Endothelial cell of umbilical vein (primary cell): ENCODE measurements around the gene ZFP1.

Experiments
- CTCF ChIP-seq, 2 donors: IDR thresholded peaks; 1 replicate in 1 of 2; 2 replicates in 1 of 2; pipeline ENCODE4 v1.5.1; 2011; ENCODE audit warnings: low read length in 2 of 2, mild to moderate bottlenecking in 2 of 2, moderate library complexity in 2 of 2, control low read depth in 1 of 2, inconsistent platforms in 1 of 2, low read depth in 1 of 2; ENCODE audit not compliant: insufficient read depth in 1 of 2; ENCODE audit errors: extremely low read depth in 1 of 2
- EZH2 ChIP-seq: IDR thresholded peaks from 2 replicates; pipeline ENCODE4 v1.6.1; 2012; ENCODE audit warnings: borderline replicate concordance, low read depth, mild to moderate bottlenecking, moderate library complexity, low read length, inconsistent platforms; ENCODE audit not compliant: severe bottlenecking
- JUN ChIP-seq: IDR thresholded peaks from 2 replicates; pipeline ENCODE4 v1.6.1; 2011; ENCODE audit warnings: borderline replicate concordance, low read depth; ENCODE audit not compliant: insufficient read length, insufficient read depth
- MAX ChIP-seq: IDR thresholded peaks from 2 replicates; pipeline ENCODE4 v1.6.1; 2011; ENCODE audit not compliant: insufficient read depth, insufficient read length
- POLR2A ChIP-seq: IDR thresholded peaks from 2 replicates; pipeline ENCODE4 v1.6.1; 2012; ENCODE audit warnings: low read depth, mild to moderate bottlenecking, control low read depth, low read length
- POLR2AphosphoS5 ChIP-seq: IDR thresholded peaks from 2 replicates; pipeline ENCODE4 v1.6.1; 2012; ENCODE audit warnings: low read depth, mild to moderate bottlenecking, control low read depth, low read length, moderate library complexity; ENCODE audit not compliant: insufficient read depth

- peak; percentile 67 for TF ChIP-seq POLR2AphosphoS5
- peak; percentile 33 for TF ChIP-seq POLR2A
- TF ChIP-seq CTCF (IDR thresholded peaks at IDR 0.05; ENCODE audit: extremely low read depth in 1 of 2, insufficient read depth in 1 of 2, low read depth in 1 of 2, low read length in 2 of 2): no peak
- TF ChIP-seq JUN: no peak
- TF ChIP-seq EZH2: no peak
- no peak for TF ChIP-seq MAX
Measured at GRCh38 chr16:75148311-75149195, at the start of gene ZFP1.
